Fibroblast of upper back skin (primary cell): Measurements from ENCODE around the gene ST6GALNAC4.

Experiments used
- DNase-seq: peaks from one replicate; pipeline ENCODE4 v3.0.0-alpha.2; 2013

Gene ST6GALNAC4

GRCh38 chr9:127910613-127911205 is 6.1 kb downstream of the ST6GALNAC4 start:
- no peak for DNase-seq

- no peak for DNase-seq
These were observed 7.0 kb downstream of the ST6GALNAC4 start for GRCh38 chr9:127909839-127910273.

- no peak for DNase-seq
These were observed 8.2 kb downstream of the ST6GALNAC4 start for GRCh38 chr9:127908660-127908926.

- no peak for DNase-seq
These were observed 8.8 kb downstream of the ST6GALNAC4 start for GRCh38 chr9:127907867-127908659.

GRCh38 chr9:127905788-127906191 is 11.1 kb downstream of the ST6GALNAC4 start:
- DNase-seq = no peak

- DNase-seq = no peak
These were observed 11.7 kb downstream of the ST6GALNAC4 start for GRCh38 chr9:127905004-127905728.

GRCh38 chr9:127904561-127905003 is 12.3 kb downstream of the ST6GALNAC4 start:
- no peak for DNase-seq

- DNase-seq = no peak
These were observed 13.0 kb downstream of the ST6GALNAC4 start for GRCh38 chr9:127903557-127904475.

- DNase-seq = peak; percentile 69
These were observed 17.5 kb downstream of the ST6GALNAC4 start, which contains the start of gene ST6GALNAC6 for GRCh38 chr9:127899128-127899943. TSS of gene ST6GALNAC6 (minus strand) at chr9:127899603. CDS start at chr9:127897981, 1,622 bp downstream.

- peak; percentile 85 for DNase-seq
These were observed 18.3 kb downstream of the ST6GALNAC4 start for GRCh38 chr9:127898433-127899127.

GRCh38 chr9:127897193-127897692 is 19.6 kb downstream of the ST6GALNAC4 start:
- peak; percentile 72 for DNase-seq

GRCh38 chr9:127896395-127897192 is 20.2 kb downstream of the ST6GALNAC4 start:
- DNase-seq = no peak

GRCh38 chr9:127895811-127896210 is 21.0 kb downstream of the ST6GALNAC4 start:
- no peak for DNase-seq

GRCh38 chr9:127893392-127893791 is 23.4 kb downstream of the ST6GALNAC4 start:
- no peak for DNase-seq

- no peak for DNase-seq
These were observed 24.0 kb downstream of the ST6GALNAC4 start for GRCh38 chr9:127892831-127893230.

- no peak for DNase-seq
These were observed 26.8 kb downstream of the ST6GALNAC4 start for GRCh38 chr9:127890053-127890452.

- DNase-seq = no peak
These were observed 29.0 kb downstream of the ST6GALNAC4 start for GRCh38 chr9:127887792-127888191.

- no peak for DNase-seq
These were observed 30.4 kb downstream of the ST6GALNAC4 start for GRCh38 chr9:127886401-127886972.

- no peak for DNase-seq
These were observed 31.1 kb downstream of the ST6GALNAC4 start for GRCh38 chr9:127885508-127886281.
